ENCODE data around the gene ADCY2.

Gene ADCY2

GRCh38 chr5:7586480-7586879 lies 190.5 kb downstream of the ADCY2 start:
- H3K36me3 ChIP-seq (ENCODE audit: control insufficient read depth, insufficient read depth, low read length) = no peaks in the 10 kb centered on the region
- H3K4me3 ChIP-seq (ENCODE audit: extremely low read depth, insufficient read depth, low read length, poor library complexity, severe bottlenecking) = no peak overlapping the region
- no peaks in the 10 kb centered on the region for H3K9me3 ChIP-seq (ENCODE audit: control insufficient read depth, low read length)
- H3K27ac ChIP-seq (ENCODE audit: low read depth, low read length, severe bottlenecking) = no peak overlapping the region
- 88 to 90% methylated on average over 7 to 8 of the region's 12 CpGs for WGBS, 2 experiments (ENCODE audit: insufficient coverage in 2 of 2)
- no peaks in the 10 kb centered on the region for H3K4me1 ChIP-seq (ENCODE audit: control insufficient read depth, insufficient read depth, low read length, poor library complexity, severe bottlenecking)

GRCh38 chr5:7589800-7590199 lies 193.9 kb downstream of the ADCY2 start:
- 90 to 92% methylated on average over 3 to 5 of the region's 5 CpGs for WGBS, 2 experiments (ENCODE audit: insufficient coverage in 2 of 2)
- no peaks in the 10 kb centered on the region for H3K36me3 ChIP-seq (ENCODE audit: control insufficient read depth, insufficient read depth, low read length)
- no peaks in the 10 kb centered on the region for H3K4me1 ChIP-seq (ENCODE audit: control insufficient read depth, insufficient read depth, low read length, poor library complexity, severe bottlenecking)
- no peak overlapping the region for H3K4me3 ChIP-seq (ENCODE audit: extremely low read depth, insufficient read depth, low read length, poor library complexity, severe bottlenecking)
- H3K27ac ChIP-seq (ENCODE audit: low read depth, low read length, severe bottlenecking) = no peak overlapping the region
- no peaks in the 10 kb centered on the region for H3K9me3 ChIP-seq (ENCODE audit: control insufficient read depth, low read length)

- WGBS, 2 experiments (ENCODE audit: insufficient coverage in 2 of 2) = 61 to 80% methylated on average over 3 to 5 of the region's 6 CpGs
- Histone ChIP-seq H3K9me3 (ENCODE audit: control insufficient read depth, low read length) (no peaks in the 10 kb centered on the region), H3K27ac (ENCODE audit: low read depth, low read length, severe bottlenecking) (no peak overlapping the region), H3K36me3 (ENCODE audit: control insufficient read depth, insufficient read depth, low read length) (no peaks in the 10 kb centered on the region), H3K4me3 (ENCODE audit: extremely low read depth, insufficient read depth, low read length, poor library complexity, severe bottlenecking) (no peak overlapping the region), H3K4me1 (ENCODE audit: control insufficient read depth, insufficient read depth, low read length, poor library complexity, severe bottlenecking) (no peaks in the 10 kb centered on the region)
These were observed 197.0 kb downstream of the ADCY2 start for GRCh38 chr5:7592910-7593309.

- Histone ChIP-seq H3K27ac (ENCODE audit: low read depth, low read length, severe bottlenecking) (no peak overlapping the region), H3K9me3 (ENCODE audit: control insufficient read depth, low read length) (no peaks in the 10 kb centered on the region), H3K4me3 (ENCODE audit: extremely low read depth, insufficient read depth, low read length, poor library complexity, severe bottlenecking) (no peak overlapping the region), H3K36me3 (ENCODE audit: control insufficient read depth, insufficient read depth, low read length) (no peaks in the 10 kb centered on the region), H3K4me1 (ENCODE audit: control insufficient read depth, insufficient read depth, low read length, poor library complexity, severe bottlenecking) (no peaks in the 10 kb centered on the region)
- WGBS, 2 experiments (ENCODE audit: insufficient coverage in 2 of 2) = 89 to 92% methylated on average over 4 to 5 of the region's 6 CpGs
These were observed 201.2 kb downstream of the ADCY2 start for GRCh38 chr5:7597059-7597642.

- Histone ChIP-seq H3K4me1 (ENCODE audit: control insufficient read depth, insufficient read depth, low read length, poor library complexity, severe bottlenecking) (peaks cover 4% of the 10 kb centered on the region), H3K4me3 (ENCODE audit: extremely low read depth, insufficient read depth, low read length, poor library complexity, severe bottlenecking) (no peak overlapping the region), H3K36me3 (ENCODE audit: control insufficient read depth, insufficient read depth, low read length) (no peaks in the 10 kb centered on the region), H3K27ac (ENCODE audit: low read depth, low read length, severe bottlenecking) (no peak overlapping the region), H3K9me3 (ENCODE audit: control insufficient read depth, low read length) (no peaks in the 10 kb centered on the region)
- 42 to 75% methylated on average over 2 to 3 of the region's 4 CpGs for WGBS, 2 experiments (ENCODE audit: insufficient coverage in 2 of 2)
These were observed 211.0 kb downstream of the ADCY2 start for GRCh38 chr5:7606840-7607465.

- no peak overlapping the region for H3K27ac ChIP-seq (ENCODE audit: low read depth, low read length, severe bottlenecking)
These were observed 212.8 kb downstream of the ADCY2 start for GRCh38 chr5:7608772-7609171.

GRCh38 chr5:7609726-7610125 lies 213.8 kb downstream of the ADCY2 start:
- Histone ChIP-seq H3K27ac (ENCODE audit: low read depth, low read length, severe bottlenecking) (no peak overlapping the region), H3K4me3 (ENCODE audit: extremely low read depth, insufficient read depth, low read length, poor library complexity, severe bottlenecking) (no peak overlapping the region), H3K36me3 (ENCODE audit: control insufficient read depth, insufficient read depth, low read length) (no peaks in the 10 kb centered on the region), H3K4me1 (ENCODE audit: control insufficient read depth, insufficient read depth, low read length, poor library complexity, severe bottlenecking) (peaks cover 4% of the 10 kb centered on the region), H3K9me3 (ENCODE audit: control insufficient read depth, low read length) (no peaks in the 10 kb centered on the region)
- 33% methylated on average over 1 of the region's 1 CpG; no CpG with 5 or more reads in 1 of the 2 experiments for WGBS, 2 experiments (ENCODE audit: insufficient coverage in 2 of 2)

More at GRCh38 chr5:7608772-7609171, 212.8 kb downstream of the ADCY2 start:
- H3K4me1 ChIP-seq (ENCODE audit: control insufficient read depth, insufficient read depth, low read length, poor library complexity, severe bottlenecking) = peaks cover 4% of the 10 kb centered on the region
- H3K36me3 ChIP-seq (ENCODE audit: control insufficient read depth, insufficient read depth, low read length) = no peaks in the 10 kb centered on the region
- H3K4me3 ChIP-seq (ENCODE audit: extremely low read depth, insufficient read depth, low read length, poor library complexity, severe bottlenecking) = no peak overlapping the region
- no peaks in the 10 kb centered on the region for H3K9me3 ChIP-seq (ENCODE audit: control insufficient read depth, low read length)

GRCh38 chr5:7610531-7611177 lies 214.7 kb downstream of the ADCY2 start:
- WGBS, 2 experiments (ENCODE audit: insufficient coverage in 2 of 2) = 63 to 83% methylated on average over 1 of the region's 2 CpGs
- Histone ChIP-seq H3K4me1 (ENCODE audit: control insufficient read depth, insufficient read depth, low read length, poor library complexity, severe bottlenecking) (peaks cover 6% of the 10 kb centered on the region), H3K4me3 (ENCODE audit: extremely low read depth, insufficient read depth, low read length, poor library complexity, severe bottlenecking) (no peak overlapping the region)

GRCh38 chr5:7611518-7611917 lies 215.6 kb downstream of the ADCY2 start:
- no peak overlapping the region for H3K4me3 ChIP-seq (ENCODE audit: extremely low read depth, insufficient read depth, low read length, poor library complexity, severe bottlenecking)
- H3K9me3 ChIP-seq (ENCODE audit: control insufficient read depth, low read length) = no peaks in the 10 kb centered on the region
- H3K36me3 ChIP-seq (ENCODE audit: control insufficient read depth, insufficient read depth, low read length) = no peaks in the 10 kb centered on the region
- peaks cover 9% of the 10 kb centered on the region for H3K4me1 ChIP-seq (ENCODE audit: control insufficient read depth, insufficient read depth, low read length, poor library complexity, severe bottlenecking)
- no peak overlapping the region for H3K27ac ChIP-seq (ENCODE audit: low read depth, low read length, severe bottlenecking)
- WGBS, 2 experiments (ENCODE audit: insufficient coverage in 2 of 2) = 100% methylated on average over 1 of the region's 1 CpG

More at GRCh38 chr5:7610531-7611177, 214.7 kb downstream of the ADCY2 start:
- Histone ChIP-seq H3K27ac (ENCODE audit: low read depth, low read length, severe bottlenecking) (no peak overlapping the region), H3K9me3 (ENCODE audit: control insufficient read depth, low read length) (no peaks in the 10 kb centered on the region), H3K36me3 (ENCODE audit: control insufficient read depth, insufficient read depth, low read length) (no peaks in the 10 kb centered on the region)

- Histone ChIP-seq H3K4me3 (ENCODE audit: extremely low read depth, insufficient read depth, low read length, poor library complexity, severe bottlenecking) (no peak overlapping the region), H3K4me1 (ENCODE audit: control insufficient read depth, insufficient read depth, low read length, poor library complexity, severe bottlenecking) (peaks cover 6% of the 10 kb centered on the region), H3K27ac (ENCODE audit: low read depth, low read length, severe bottlenecking) (no peak overlapping the region), H3K9me3 (ENCODE audit: control insufficient read depth, low read length) (no peaks in the 10 kb centered on the region), H3K36me3 (ENCODE audit: control insufficient read depth, insufficient read depth, low read length) (no peaks in the 10 kb centered on the region)
- no CpG with 5 or more reads among the region's 2 CpGs for WGBS, 2 experiments (ENCODE audit: insufficient coverage in 2 of 2)
These were observed 219.7 kb downstream of the ADCY2 start for GRCh38 chr5:7615566-7616061.

GRCh38 chr5:7616897-7617296 lies 221.0 kb downstream of the ADCY2 start:
- peaks cover 6% of the 10 kb centered on the region for H3K4me1 ChIP-seq (ENCODE audit: control insufficient read depth, insufficient read depth, low read length, poor library complexity, severe bottlenecking)
- H3K27ac ChIP-seq (ENCODE audit: low read depth, low read length, severe bottlenecking) = no peak overlapping the region
- H3K9me3 ChIP-seq (ENCODE audit: control insufficient read depth, low read length) = no peaks in the 10 kb centered on the region
- WGBS, 2 experiments (ENCODE audit: insufficient coverage in 2 of 2) = 63 to 73% methylated on average over 2 of the region's 2 CpGs
- H3K36me3 ChIP-seq (ENCODE audit: control insufficient read depth, insufficient read depth, low read length) = no peaks in the 10 kb centered on the region
- H3K4me3 ChIP-seq (ENCODE audit: extremely low read depth, insufficient read depth, low read length, poor library complexity, severe bottlenecking) = no peak overlapping the region

All from mesodermal cell (in vitro differentiated cells).